ENCODE results near the gene SMOC1.

The SMOC1 gene

GRCh38 chr14:69982886-69983285 is 103.7 kb downstream of the SMOC1 start:
- no peak for DNase-seq (ENCODE audit: low spot score)

- no peak for DNase-seq (ENCODE audit: low spot score)
Observed at GRCh38 chr14:69983317-69983716, 104.1 kb downstream of the SMOC1 start.

- DNase-seq (ENCODE audit: low spot score), result no peak
Observed at GRCh38 chr14:69985463-69985862, 106.2 kb downstream of the SMOC1 start.

DNA sequence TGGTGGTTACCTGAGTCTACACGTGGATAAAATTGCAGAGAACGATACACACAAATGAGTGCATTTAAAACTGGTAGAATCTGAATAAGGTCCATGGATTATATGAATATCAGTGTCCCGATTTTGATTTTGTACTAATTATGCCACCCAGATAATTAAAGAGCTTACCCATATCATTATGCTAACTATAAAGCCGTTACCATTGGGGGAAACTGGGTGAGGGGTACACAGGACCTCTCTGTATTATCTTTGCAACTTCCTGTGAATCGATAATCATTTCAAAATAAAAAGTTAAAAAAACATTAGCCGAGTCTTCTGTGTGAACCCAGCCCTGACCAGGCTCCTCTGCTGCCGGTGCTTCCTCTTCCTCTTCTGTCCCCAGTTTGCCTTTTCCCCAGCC is 107.1 kb downstream of the SMOC1 start:
- no peak for DNase-seq (ENCODE audit: low spot score)

- no peak for DNase-seq (ENCODE audit: low spot score)
Observed at GRCh38 chr14:69987406-69988121, 108.3 kb downstream of the SMOC1 start.

- no peak for DNase-seq (ENCODE audit: low spot score)
Observed at GRCh38 chr14:69988979-69989378, 109.8 kb downstream of the SMOC1 start.

DNA sequence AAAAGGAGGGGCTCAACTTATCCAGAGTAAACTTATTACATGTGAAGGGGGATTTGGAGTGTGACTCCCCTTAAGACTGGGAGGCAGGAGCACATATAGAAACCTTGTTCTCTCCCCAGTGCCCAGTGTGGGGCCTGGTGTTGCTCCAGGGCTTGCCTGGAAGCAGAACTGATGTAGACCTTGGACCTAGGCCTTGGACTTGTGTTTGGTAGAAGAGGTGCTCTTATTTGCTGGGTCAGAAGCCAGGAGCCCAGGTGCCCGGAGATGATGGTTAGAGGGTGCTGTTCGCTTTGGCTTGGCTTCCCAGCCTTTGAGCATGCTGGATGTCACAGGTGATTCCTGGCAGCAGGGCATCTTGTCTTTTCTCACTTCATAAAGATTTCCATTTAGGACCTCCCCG is 110.4 kb downstream of the SMOC1 start:
- no peak for DNase-seq (ENCODE audit: low spot score)

GRCh38 chr14:69990323-69990722 is 111.1 kb downstream of the SMOC1 start:
- no peak for DNase-seq (ENCODE audit: low spot score)

DNA sequence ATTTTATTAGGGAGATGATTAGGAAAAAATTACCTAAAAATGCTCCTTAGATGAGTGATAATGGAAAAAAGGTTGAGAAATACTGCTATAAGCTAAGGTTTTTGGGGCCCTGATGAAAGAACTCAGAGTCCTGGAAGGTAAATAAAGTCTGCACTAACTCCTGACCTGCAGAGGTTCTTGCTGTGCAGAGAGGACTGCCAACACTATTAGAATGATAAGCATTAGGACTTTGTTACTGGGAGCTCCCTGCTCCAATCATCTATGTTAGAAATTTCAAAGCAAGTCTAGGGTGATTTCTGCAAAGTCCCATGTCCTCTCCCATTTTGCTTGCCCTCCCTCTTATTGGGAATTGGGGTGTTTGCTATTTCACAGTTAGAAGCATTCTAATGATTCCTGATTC is 112.2 kb downstream of the SMOC1 start:
- no peak for DNase-seq (ENCODE audit: low spot score)

DNA sequence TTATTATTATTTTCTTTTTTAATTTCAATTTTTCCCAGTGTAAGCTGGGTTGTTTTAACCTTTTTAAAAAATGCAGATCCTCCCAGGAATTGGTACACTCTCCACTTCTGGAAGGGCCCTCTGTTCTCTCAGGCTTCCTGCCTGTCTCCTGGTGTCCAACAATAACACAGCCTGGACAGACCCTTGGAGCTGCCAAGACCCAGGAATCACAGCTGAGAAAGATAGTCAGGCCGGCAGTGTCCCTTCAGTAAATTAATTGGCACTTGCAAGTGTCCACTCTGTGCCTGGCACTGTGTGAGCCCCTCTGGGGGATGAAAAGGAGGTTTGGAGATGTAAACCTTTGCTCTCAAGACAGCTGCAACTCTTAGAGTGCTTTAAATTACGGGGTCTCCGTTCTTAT is 113.3 kb downstream of the SMOC1 start:
- DNase-seq (ENCODE audit: low spot score), result no peak

DNA sequence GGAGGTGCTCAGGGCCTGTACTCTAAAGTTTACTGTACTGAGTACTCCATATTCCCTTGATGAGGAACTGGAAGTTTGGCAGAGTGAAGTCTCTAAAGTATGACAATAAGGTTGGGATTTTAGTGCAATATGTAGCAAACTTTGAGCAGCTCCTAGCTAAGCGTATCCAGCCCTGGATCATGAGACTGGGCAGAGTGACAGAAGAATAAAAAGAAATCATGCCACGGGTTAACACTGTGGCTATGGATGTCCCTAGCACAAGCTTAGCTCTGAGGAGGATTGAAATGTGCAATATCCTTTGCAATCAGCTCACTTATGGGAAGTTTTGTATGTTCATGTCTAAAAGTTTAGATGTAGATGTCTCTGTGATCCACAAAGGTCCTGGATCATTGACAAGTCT is 114.1 kb downstream of the SMOC1 start:
- no peak for DNase-seq (ENCODE audit: low spot score)

GRCh38 chr14:69994002-69994401 is 114.8 kb downstream of the SMOC1 start:
- DNase-seq (ENCODE audit: low spot score), result no peak

GRCh38 chr14:69996216-69996615 is 117.0 kb downstream of the SMOC1 start:
- no peak for DNase-seq (ENCODE audit: low spot score)

DNA sequence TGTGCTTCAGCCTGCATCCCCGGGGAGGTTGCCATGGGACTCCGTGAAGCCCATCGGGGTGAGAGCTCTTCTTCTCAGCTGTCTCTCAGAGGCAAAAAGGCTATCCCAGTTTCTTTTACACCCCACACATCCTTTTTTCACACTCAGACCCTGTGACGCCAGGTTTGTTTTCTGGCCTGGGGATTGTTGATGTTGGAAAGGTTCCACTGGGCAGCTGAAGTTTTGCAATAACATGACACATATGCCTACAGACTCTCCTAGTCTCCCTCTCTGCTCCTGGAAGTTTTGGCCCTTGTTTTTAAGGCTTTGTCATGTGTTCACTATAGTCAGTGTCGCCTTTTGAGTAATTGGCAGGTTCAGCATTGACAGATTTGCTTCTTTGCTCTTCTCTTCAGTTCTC is 118.6 kb downstream of the SMOC1 start:
- DNase-seq (ENCODE audit: low spot score), result no peak

GRCh38 chr14:69999261-69999674 is 120.1 kb downstream of the SMOC1 start:
- no peak for DNase-seq (ENCODE audit: low spot score)

GRCh38 chr14:70000601-70001000 is 121.4 kb downstream of the SMOC1 start:
- DNase-seq (ENCODE audit: low spot score), result no peak

GRCh38 chr14:70002589-70003346 is 123.6 kb downstream of the SMOC1 start:
- no peak for DNase-seq (ENCODE audit: low spot score)

GRCh38 chr14:70004791-70005190 is 125.6 kb downstream of the SMOC1 start:
- DNase-seq (ENCODE audit: low spot score), result no peak

DNA sequence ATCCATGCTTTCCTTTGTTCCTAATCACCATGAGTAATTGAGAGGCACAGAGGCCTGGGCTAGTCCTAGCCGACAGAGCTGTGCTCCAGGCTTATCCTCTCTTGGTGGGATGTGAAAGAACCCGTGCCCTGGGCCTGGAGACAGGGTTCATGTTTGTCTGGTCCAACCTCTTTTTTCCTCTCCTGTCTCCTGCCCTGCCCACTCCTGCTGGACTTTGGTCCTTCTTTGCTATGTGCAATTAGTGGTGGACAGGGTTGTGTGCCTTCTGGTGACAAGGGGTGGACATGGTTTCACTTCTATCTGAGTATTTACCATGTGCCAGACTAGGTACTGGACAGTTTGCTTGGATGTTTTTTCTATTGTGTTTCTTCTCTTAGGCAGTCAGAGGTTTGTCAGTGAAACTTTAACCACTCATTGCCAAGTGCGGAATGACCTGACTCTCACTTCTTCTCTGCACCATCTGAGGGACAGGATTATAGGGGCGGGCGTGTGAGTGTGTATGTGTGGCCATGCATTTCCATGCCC is 126.1 kb downstream of the SMOC1 start:
- no peak for DNase-seq (ENCODE audit: low spot score)

DNA sequence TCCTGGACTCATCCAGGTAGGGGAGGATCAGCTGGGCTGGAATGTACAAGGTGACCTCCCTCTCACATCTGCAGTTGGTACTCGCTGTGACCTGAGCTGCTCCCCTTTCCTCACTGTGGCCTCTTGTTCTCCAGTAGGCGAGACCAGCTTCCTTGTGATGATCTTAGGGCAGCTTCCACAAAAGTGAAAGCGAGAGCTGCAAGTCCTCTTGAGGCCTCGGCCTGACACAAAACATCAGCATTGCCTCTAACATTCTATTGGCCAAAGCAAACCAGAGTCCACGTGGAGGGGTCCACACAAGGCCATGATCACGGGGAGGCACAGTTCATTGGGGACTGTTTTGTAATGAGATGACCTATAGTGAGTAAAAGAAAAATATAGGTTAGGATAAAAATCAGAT is 127.5 kb downstream of the SMOC1 start:
- DNase-seq (ENCODE audit: low spot score), result no peak

DNA sequence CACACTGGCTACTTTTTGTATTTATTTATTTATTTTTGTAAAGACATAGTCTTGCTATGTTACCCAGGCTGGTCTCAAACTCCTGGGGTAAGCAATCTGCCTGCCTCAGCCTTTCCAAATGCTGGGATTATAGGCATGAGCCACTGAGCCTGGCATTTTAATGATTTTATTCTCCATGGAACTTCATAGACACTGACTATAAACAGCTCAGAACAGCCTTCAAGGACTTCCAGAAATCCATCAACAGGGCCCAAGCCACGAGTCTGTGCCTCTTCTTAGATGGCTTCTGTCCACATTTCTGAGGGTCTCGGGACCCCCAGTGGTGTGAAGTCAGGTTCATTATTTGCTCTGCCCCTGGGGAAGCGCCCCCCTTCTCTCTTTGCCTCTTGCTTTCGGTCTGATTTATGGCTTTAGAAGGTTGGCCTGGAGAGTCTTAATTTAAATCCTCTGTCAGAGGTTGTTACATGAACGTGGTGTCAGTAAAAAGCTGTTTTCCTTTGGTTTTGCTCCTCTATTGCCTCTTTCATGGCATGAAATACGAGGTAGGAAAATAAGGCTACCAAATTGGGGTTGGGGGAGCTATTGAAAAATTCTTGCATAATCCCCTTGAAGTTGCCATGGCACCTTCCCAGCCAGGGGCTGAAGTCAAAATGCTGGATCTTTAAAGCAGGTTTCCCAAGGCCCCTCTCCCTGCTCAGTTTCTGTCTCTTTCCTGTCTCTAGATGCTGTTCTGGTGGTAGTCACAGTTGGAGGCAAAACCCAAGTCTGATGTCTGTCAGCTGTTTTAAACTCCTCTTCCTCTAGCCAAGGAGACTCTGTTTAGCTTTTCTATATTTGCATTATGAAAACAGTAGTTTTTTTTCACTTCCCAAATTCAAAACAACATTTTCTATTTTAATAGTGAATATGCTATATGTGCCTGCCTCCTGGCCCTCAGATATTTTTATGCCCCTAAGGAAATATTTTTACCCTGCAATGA is 129.4 kb downstream of the SMOC1 start:
- no peak for DNase-seq (ENCODE audit: low spot score)

DNA sequence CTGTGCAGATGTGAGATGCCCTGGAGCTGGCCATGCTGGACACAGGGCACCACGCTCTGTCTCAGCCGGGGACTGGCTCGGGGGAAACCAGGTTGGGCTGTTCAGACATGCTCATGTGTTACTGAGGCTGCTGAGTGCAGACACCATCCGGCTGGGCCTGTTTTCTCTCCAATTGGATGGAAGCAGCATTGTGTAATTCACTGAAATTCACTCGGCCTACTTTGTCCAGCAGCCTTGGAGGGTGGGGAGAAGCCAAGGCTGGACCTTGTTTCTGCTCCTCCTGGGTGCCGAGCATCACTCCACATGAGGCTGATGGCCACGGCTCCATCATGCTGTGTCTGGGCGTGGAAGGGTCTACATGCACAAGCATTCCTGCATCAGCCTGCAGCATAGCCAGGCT is 130.7 kb downstream of the SMOC1 start:
- no peak for DNase-seq (ENCODE audit: low spot score)

All from CD4-positive, alpha-beta T cell treated with Interleukin-15 for 4 hours (primary cell).